Mesothelial cell of epicardium (in vitro differentiated cells): ENCODE data around the gene RPL21. TPM values are rescaled to one million over a fixed set of nuclear protein-coding genes. Genes with fewer than 3 reads are reported as not detected.
"Not testable (repeated sequence)": the region's sequence is repeated elsewhere in the genome, so short reads cannot be mapped to it uniquely, and the experiment has no call there.

Experiments used
- DNase-seq, 2 experiments: peaks; one replicate each; pipeline ENCODE4 v3.0.0; 2021; ENCODE audit warnings: low spot score in 2 of 2; ENCODE audit not compliant: unreplicated experiment in 2 of 2
- H3K27ac Mint-ChIP-seq: 2 replicates; pipeline ENCODE4 v1.8.0; 2021; ENCODE audit warnings: mixed read lengths
- H3K27me3 Mint-ChIP-seq: 2 replicates; pipeline ENCODE4 v1.8.0; 2021; ENCODE audit warnings: low read depth, mixed read lengths
- H3K36me3 Mint-ChIP-seq: 2 replicates; pipeline ENCODE4 v1.8.0; 2021; ENCODE audit warnings: mixed read lengths
- H3K4me1 Mint-ChIP-seq: 2 replicates; pipeline ENCODE4 v1.8.0; 2021; ENCODE audit warnings: mixed read lengths
- H3K4me3 Mint-ChIP-seq: 2 replicates; pipeline ENCODE4 v1.8.0; 2021; ENCODE audit warnings: mild to moderate bottlenecking, moderate library complexity, mixed read lengths
- H3K9me3 Mint-ChIP-seq: 2 replicates; pipeline ENCODE4 v1.8.0; 2021; ENCODE audit warnings: mixed read lengths
- CTCF ChIP-seq: fragments of 200-600 bp; sonication (generic); IDR thresholded peaks from one replicate; pipeline ENCODE4 v1.5.0; 2021; ENCODE audit warnings: antibody characterized with exemption; ENCODE audit not compliant: unreplicated experiment
- total RNA-seq: library from RNA; stranded (reverse); gene quantifications from 3 replicates; pipeline ENCODE4 v1.2.1, GENCODE V29; 2021

Gene RPL21
- total RNA-seq, 1 donor from 2014 or later = 851 TPM

- Mint-ChIP-seq H3K27me3 (peaks cover 2% of the 10 kb centered on the region), H3K4me1 (no peaks in the 10 kb centered on the region), H3K36me3 (no peaks in the 10 kb centered on the region), H3K4me3 (no peak overlapping the region), H3K9me3 (peaks cover 8% of the 10 kb centered on the region), H3K27ac (no peak overlapping the region)
- DNase-seq = no peak
- no peak for TF ChIP-seq CTCF
Measured at GRCh38 chr13:27211271-27211670, 40.1 kb upstream of the RPL21 start.

GRCh38 chr13:27211771-27212364 lies 39.5 kb upstream of the RPL21 start:
- no peak for TF ChIP-seq CTCF
- Mint-ChIP-seq H3K36me3 (no peaks in the 10 kb centered on the region), H3K27me3 (peaks cover 2% of the 10 kb centered on the region)

DNA sequence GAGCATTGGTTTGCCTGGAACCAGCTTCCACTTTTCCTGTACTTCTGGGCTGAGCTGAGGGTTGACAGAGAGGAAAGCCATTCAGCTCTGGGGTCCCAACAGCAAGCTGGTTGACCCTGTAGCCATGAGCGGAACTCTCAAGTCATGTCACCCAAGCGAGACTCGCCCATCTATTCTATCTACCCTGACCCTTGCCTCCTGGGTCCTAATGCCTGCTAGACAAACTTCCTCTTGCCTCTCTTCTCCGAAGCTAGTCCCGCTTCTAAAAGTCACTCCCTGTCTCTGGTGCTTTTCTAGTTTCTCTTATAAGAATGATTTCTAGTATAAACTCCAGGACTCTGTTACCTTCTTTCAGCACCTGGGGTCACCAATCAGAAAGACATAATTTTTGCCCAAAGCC lies 38.0 kb upstream of the RPL21 start:
- H3K4me3 Mint-ChIP-seq, H3K27ac Mint-ChIP-seq, DNase-seq, H3K4me1 Mint-ChIP-seq, H3K27me3 Mint-ChIP-seq, H3K36me3 Mint-ChIP-seq, H3K9me3 Mint-ChIP-seq: not testable (repeated sequence)

More at GRCh38 chr13:27211771-27212364, 39.5 kb upstream of the RPL21 start:
- H3K4me1 Mint-ChIP-seq = no peaks in the 10 kb centered on the region
- DNase-seq = no peak
- no peak overlapping the region for H3K4me3 Mint-ChIP-seq
- peaks cover 8% of the 10 kb centered on the region for H3K9me3 Mint-ChIP-seq
- H3K27ac Mint-ChIP-seq = no peak overlapping the region

- H3K9me3 Mint-ChIP-seq = peaks cover 12% of the 10 kb centered on the region
- not testable (repeated sequence) for H3K27me3 Mint-ChIP-seq, H3K4me1 Mint-ChIP-seq, H3K27ac Mint-ChIP-seq, H3K4me3 Mint-ChIP-seq, DNase-seq, H3K36me3 Mint-ChIP-seq
Measured at GRCh38 chr13:27217791-27218190, 33.6 kb upstream of the RPL21 start.

DNA sequence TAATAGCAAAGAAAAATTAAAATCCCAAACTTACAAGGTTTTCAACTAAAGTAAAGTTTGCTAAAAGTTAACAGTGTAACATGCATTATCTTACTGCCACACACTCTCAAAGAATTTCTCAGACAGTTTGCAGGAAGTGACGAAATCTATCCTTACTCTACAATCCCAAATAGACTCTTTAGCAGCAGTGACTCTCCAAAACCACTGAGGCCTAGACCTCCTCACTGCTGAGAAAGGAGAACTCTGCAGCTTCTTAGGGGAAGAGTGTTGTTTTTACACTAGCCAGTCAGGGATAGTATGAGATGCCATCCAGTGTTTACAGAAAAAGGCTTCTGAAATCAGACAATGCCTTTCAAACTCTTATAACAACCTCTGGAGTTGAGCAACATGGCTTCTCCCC lies 32.5 kb upstream of the RPL21 start:
- H3K27me3 Mint-ChIP-seq = not testable (repeated sequence)

GRCh38 chr13:27219611-27220010 lies 31.7 kb upstream of the RPL21 start:
- Mint-ChIP-seq H3K4me1 (no peaks in the 10 kb centered on the region), H3K27me3 (no peaks in the 10 kb centered on the region), H3K36me3 (peaks cover 3% of the 10 kb centered on the region), H3K9me3 (peaks cover 12% of the 10 kb centered on the region), H3K4me3 (no peak overlapping the region), H3K27ac (no peak overlapping the region)
- no peak for TF ChIP-seq CTCF
- DNase-seq = no peak

More for the DNA sequence above, 32.5 kb upstream of the RPL21 start:
- not testable (repeated sequence) for DNase-seq, H3K4me3 Mint-ChIP-seq, H3K4me1 Mint-ChIP-seq, H3K36me3 Mint-ChIP-seq, H3K27ac Mint-ChIP-seq
- peaks cover 12% of the 10 kb centered on the region for H3K9me3 Mint-ChIP-seq

GRCh38 chr13:27222100-27222499 lies 29.3 kb upstream of the RPL21 start:
- H3K4me1 Mint-ChIP-seq, H3K27ac Mint-ChIP-seq, H3K27me3 Mint-ChIP-seq, DNase-seq, H3K4me3 Mint-ChIP-seq, H3K36me3 Mint-ChIP-seq: not testable (repeated sequence)
- H3K9me3 Mint-ChIP-seq = peaks cover 12% of the 10 kb centered on the region

- DNase-seq = no peak
- Mint-ChIP-seq H3K4me3 (no peak overlapping the region), H3K36me3 (peaks cover 2% of the 10 kb centered on the region), H3K27ac (no peak overlapping the region), H3K9me3 (peaks cover 7% of the 10 kb centered on the region), H3K27me3 (peaks cover 2% of the 10 kb centered on the region), H3K4me1 (no peaks in the 10 kb centered on the region)
- no peak for TF ChIP-seq CTCF
Measured at GRCh38 chr13:27226991-27227390, 24.4 kb upstream of the RPL21 start.
